ENCODE results near the gene ZFAND6.
"Not testable (repeated sequence)": the region's sequence is repeated elsewhere in the genome, so short reads cannot be mapped to it uniquely, and the experiment has no call there.

Gene ZFAND6

GRCh38 chr15:80058851-80059785, at the start of gene ZFAND6:
TSS of gene ZFAND6 (plus strand) at chr15:80059676. CDS start at chr15:80120345, 60,669 bp downstream.
- peak; percentile 93 to 95 for DNase-seq

DNA sequence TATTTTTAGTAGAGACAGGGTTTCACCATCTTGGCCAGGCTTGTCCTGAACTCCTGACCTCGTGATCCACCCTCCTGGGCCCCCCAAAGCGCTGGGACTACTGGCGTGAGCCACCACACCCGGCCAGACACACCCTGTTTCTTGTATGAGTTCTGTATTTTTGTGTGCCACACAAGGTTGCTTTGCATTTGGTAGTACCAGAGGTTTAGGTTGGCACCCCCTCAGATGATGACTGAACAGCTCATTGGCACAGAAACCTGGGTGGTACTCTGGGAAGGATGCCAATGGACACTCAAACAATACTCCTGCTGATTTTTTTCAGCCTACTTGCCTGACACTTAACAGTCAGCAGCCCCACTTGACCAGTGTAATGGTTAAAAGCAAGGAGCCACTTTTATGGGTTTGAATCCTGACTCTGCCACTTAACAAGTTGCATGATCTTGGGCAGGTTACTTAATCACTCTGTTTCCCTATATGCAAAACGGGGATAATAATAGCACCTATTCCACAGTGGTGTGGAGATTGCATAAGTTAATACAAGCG, 49.3 kb upstream of the ZFAND6 start:
- DNase-seq = peak in 1 of 2 experiments; percentile 38

- DNase-seq = not testable (repeated sequence)
These were observed 48.4 kb upstream of the ZFAND6 start for GRCh38 chr15:80011041-80011523.

GRCh38 chr15:80011596-80011995, 47.9 kb upstream of the ZFAND6 start:
- no peak for DNase-seq

- no peak for DNase-seq
These were observed 47.3 kb upstream of the ZFAND6 start for GRCh38 chr15:80012060-80012726.

GRCh38 chr15:80014186-80014585, 45.3 kb upstream of the ZFAND6 start:
- DNase-seq = not testable (repeated sequence)

GRCh38 chr15:80015156-80015555, 44.3 kb upstream of the ZFAND6 start:
- DNase-seq = no peak

DNA sequence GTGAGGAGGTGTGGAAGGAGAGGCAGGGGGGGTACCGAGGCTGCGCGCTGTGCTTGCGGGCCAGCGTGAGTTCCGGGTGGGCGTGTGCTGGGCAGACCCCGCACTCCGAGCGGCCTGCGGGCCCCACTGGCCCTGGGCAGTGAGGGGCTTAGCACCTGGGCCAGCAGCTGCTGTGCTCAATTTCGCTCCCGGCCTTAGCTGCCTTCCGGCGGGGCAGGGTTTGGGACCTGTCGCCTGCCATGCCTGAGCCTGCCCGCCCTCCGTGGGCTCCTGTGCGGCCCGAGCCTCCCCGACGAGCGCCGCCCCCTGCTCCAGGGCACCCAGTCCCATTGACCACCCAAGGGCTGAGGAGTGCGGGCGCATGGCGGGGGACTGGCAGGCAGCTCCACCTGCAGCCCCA, 43.0 kb upstream of the ZFAND6 start:
- not testable (repeated sequence) for DNase-seq

- not testable (repeated sequence) for DNase-seq
These were observed 42.3 kb upstream of the ZFAND6 start for GRCh38 chr15:80017139-80017538.

- no peak for DNase-seq
These were observed 40.2 kb upstream of the ZFAND6 start for GRCh38 chr15:80019168-80019745.

DNA sequence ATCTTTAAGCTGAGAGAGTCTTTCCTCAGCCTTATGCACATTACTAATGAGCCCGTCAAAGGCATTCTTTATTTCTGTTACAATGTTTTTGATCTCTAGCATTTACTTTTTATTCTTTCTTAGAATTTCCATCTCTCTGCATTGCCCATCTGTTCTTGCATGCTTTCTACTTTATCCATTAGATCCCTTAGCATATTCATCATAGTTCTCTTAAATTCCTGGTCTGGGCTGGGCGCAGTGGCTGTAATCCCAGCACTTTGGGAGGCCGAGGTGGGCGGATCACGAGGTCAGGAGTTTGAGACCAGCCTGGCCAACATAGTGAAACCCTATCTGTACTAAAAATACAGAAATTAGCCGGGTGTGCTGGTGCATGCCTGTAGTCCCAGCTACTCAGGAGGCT, 39.3 kb upstream of the ZFAND6 start:
- not testable (repeated sequence) for DNase-seq

DNA sequence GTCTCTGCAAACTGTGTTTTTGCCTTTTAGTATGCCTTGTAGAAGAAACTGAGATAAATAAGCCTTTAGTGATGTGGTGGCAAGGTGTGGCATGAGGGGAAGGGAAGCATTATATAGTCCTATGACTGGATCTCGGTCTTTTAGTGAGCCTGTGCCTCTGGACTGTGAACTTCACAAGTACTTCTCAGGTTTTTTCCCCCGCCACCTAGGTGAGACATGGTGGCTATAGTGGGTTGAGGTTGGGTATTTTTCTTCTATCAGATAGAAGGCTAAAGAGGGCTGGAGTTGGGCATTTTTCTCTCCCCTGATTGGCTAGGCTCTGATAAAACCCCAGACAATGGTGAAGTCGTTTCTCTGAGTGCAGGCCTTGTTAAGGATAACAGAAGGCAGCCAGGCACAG, 38.7 kb upstream of the ZFAND6 start:
- DNase-seq = no peak

DNA sequence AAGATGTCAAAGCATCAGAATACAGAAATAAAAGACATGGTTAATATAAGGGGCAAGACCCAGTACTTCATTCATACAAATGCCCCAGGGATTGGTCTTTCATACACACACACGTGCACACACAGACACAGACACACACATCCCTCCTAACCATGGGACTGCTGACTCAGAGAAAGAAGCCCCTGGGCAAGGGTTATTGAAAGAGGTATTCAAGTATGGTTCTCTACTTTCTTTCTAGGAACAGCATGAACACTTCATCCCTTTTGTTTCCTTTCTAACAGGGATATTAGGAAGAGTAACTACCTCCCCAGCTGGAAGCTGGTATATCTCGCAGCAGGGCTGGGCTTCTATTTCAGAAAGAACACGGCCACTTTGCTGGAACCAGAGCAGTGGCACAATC, 33.2 kb upstream of the ZFAND6 start:
- DNase-seq = peak in 1 of 2 experiments; percentile 1

GRCh38 chr15:80026754-80027153, 32.7 kb upstream of the ZFAND6 start:
- no peak for DNase-seq

DNA sequence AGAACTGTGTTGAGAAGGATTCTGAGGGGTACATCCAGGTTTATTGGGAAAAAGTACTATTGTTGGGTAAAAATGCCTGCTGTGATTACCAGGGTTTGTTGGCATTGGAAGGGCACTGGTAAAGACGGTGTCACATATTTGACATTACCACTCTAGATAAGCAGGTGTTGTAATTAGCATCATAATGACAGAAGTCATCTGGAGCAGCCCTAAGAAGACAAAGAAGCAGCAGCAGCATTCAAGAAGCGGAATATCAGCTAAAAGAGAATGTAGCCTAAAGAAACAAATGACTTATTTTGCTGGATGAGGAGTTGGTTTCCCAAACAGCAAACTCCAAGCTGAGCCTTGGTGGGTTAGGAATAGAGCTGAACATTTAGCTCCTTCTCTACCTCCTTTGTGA, 30.5 kb upstream of the ZFAND6 start:
- no peak for DNase-seq

DNA sequence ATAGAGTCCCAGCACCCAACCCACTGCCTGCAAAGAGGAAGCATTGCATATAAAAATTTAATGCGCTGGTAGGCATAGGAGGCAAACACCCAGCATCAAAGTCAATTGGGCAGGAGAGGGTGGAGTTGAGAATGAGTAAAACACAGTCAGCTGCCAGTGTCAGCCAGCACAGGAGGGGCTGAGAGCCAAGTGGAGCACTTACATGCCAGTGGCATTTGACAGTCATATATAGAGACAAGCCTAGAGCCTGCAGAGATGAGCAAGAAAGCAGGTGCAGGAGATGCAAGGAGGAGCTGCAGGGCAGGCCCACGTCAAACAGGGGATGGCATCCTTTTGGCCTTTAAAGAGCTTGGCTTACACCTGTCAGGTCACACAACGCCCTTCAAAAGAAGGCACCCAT, 27.6 kb upstream of the ZFAND6 start:
- DNase-seq = peak; percentile 41 to 71

GRCh38 chr15:80034629-80035028, 24.8 kb upstream of the ZFAND6 start:
- no peak for DNase-seq

DNA sequence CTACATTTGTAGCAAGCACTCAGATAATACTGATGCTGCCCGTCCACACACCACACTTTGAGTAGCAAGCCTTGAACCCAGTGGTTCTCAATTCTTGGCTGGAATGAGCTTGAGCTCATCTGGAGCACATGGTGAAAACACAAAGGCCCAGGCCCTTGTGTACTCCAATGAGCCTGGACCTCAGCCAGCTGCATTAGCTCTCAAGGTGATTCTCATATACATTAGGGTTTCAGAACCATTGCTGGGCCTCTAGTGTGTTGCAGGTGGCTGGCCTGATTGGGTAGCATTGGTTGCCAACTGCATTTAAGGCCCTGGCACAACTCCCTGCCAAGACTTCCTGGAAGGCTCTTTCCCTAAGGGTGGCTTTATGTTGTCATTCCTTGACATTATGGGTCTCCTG, 23.4 kb upstream of the ZFAND6 start:
- DNase-seq = peak; percentile 59 to 77

DNA sequence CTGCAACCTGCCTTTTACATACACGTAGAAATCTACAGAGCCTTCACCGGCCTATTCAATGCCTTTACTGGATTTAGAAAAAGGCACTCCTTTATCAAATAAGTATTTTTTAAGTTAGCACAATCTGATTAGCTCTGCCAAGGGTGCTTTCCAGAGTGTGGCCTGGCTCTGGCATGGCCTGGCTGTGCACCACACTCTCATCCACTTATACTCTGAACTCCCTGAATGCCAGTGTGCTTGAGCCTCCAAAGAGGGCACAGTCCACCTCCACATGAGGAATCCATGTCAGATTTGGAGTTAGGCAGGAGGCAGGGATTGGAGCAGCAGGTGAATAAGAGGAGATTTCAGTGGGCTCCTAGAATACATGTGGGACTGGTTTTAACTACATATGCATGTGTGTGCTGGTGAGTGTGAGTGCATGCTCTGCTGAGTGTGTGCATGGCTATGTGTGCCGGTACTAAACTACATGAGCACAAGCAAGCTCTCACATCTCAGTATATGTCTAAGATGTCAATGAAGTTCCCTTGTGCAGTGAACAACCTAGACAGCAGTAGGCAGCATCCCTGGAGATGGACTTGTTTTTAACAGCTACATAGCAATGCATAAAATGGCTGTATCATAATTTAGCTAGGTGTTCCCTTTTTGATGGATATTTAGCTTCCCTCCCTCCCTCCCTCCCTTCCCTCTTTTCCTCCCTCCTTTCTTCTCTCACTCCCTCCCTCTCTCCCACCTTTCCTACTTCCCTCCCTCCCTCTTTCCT, 17.8 kb upstream of the ZFAND6 start:
- DNase-seq = no peak

GRCh38 chr15:80042568-80042967, 16.9 kb upstream of the ZFAND6 start:
- no peak for DNase-seq

DNA sequence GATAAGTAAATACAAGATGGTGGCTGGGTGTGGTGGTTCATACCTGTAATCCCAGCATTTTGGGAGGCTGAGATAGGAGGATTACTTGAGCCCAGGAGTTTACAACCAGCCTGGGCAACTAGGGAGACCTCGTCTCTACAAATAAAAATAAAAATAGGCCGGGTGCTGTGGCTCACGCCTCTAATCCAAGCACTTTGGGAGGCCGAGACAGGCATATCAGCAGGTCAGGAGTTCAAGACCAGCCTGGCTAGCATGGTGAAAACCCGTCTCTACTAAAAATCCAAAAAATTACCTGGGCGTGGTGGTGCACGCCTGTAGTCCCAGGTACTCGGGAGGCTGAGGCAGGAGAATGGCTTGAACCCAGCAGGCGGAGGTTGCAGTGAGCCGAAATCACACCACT, 14.3 kb upstream of the ZFAND6 start:
- not testable (repeated sequence) for DNase-seq

DNA sequence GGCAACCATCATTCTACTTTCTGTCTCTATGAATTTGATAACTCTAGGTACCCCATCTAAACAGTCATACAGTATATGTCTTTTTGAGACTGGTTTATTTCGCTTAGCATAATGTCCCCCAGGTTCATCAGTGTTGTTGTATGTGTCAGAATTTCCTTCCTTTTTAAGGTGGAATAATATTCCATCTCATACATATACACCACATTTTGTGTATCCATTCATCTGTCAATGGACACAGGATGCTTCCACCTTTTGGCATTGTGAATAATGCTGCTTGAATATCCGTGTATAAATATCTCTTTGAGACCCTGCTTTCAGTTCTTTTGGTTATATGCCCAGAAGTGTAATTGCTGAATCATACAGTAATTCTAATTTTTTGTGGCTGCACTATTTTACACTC, 10.4 kb upstream of the ZFAND6 start:
- no peak for DNase-seq

Data from NCI-H2081 (cell line).